Caco-2 (cell line): ENCODE results near the gene SEMA4A. TPM values are rescaled to one million over a fixed set of nuclear protein-coding genes. Genes with fewer than 3 reads are reported as not detected.

ENCODE experiments used
- BruUV-seq: library from RNA; stranded (reverse); fragments of 400-500 nt; replicated peaks from 2 replicates; lab custom pipeline; 2021; lab: Mats Ljungman, UMichigan
- CTCF ChIA-PET: fragments of 300-600 bp; sonication (Branson Sonifier 250); formaldehyde crosslinking; loops from one replicate; lab custom pipeline; 2022; ENCODE audit warnings: antibody characterized with exemption; lab: Charles Lee
- POLR2A ChIA-PET: fragments of 300-600 bp; sonication (Branson Sonifier 250); formaldehyde crosslinking; loops from one replicate; lab custom pipeline; 2022; ENCODE audit warnings: antibody characterized with exemption; lab: Charles Lee
- DNase-seq, 2 experiments: peaks; one replicate each; pipeline versions ENCODE4 v3.0.0 to v3.0.0-alpha.2; 2020 to 2022
- H3K27me3 ChIP-seq: replicated peaks from 2 replicates; pipeline ENCODE4 v1.6.0; 2011; ENCODE audit warnings: low read length; ENCODE audit not compliant: control insufficient read depth, insufficient read depth
- H3K36me3 ChIP-seq: 2 replicates; pipeline ENCODE4 v1.5.1; 2011; ENCODE audit warnings: low read length; ENCODE audit not compliant: control insufficient read depth, insufficient read depth
- H3K4me1 ChIP-seq: fragments of 250-450 bp; sonication (Bioruptor Pico); 2 replicates; pipeline ENCODE4 v1.5.1; 2020; ENCODE audit warnings: mild to moderate bottlenecking
- H3K4me3 ChIP-seq: 2 replicates; pipeline ENCODE4 v1.5.1; 2011; ENCODE audit warnings: low read depth, mild to moderate bottlenecking, control low read depth, low read length
- H3K9me3 ChIP-seq: fragments of 250-450 bp; sonication (Bioruptor Pico); 2 replicates; pipeline ENCODE4 v1.5.1; 2020; ENCODE audit warnings: mild to moderate bottlenecking, moderate library complexity
- H3K27ac Mint-ChIP-seq: one replicate; pipeline ENCODE4 v1.8.0; 2022; ENCODE audit warnings: mixed read lengths; ENCODE audit not compliant: unreplicated experiment
- H3K27me3 Mint-ChIP-seq: one replicate; pipeline ENCODE4 v1.8.0; 2022; ENCODE audit warnings: mixed read lengths; ENCODE audit not compliant: insufficient read depth, unreplicated experiment
- H3K36me3 Mint-ChIP-seq: one replicate; pipeline ENCODE4 v1.8.0; 2022; ENCODE audit warnings: mild to moderate bottlenecking, mixed read lengths; ENCODE audit not compliant: insufficient read depth, unreplicated experiment
- H3K4me1 Mint-ChIP-seq: one replicate; pipeline ENCODE4 v1.8.0; 2022; ENCODE audit warnings: low read depth, mixed read lengths; ENCODE audit not compliant: unreplicated experiment
- H3K4me3 Mint-ChIP-seq: one replicate; pipeline ENCODE4 v1.8.0; 2022; ENCODE audit warnings: mild to moderate bottlenecking, moderate library complexity, mixed read lengths; ENCODE audit not compliant: unreplicated experiment
- H3K9me3 Mint-ChIP-seq: one replicate; pipeline ENCODE4 v1.8.0; 2022; ENCODE audit warnings: mixed read lengths; ENCODE audit not compliant: unreplicated experiment
- CTCF ChIP-seq, 2 experiments: fragments of 200-600 bp in 1 of 2; IDR thresholded peaks; 1 replicate in 1 of 2; 2 replicates in 1 of 2; pipeline versions ENCODE4 v1.5.1 to v1.8.0; 2011 to 2022; ENCODE audit warnings: antibody characterized with exemption in 1 of 2, control low read depth in 1 of 2, inconsistent platforms in 1 of 2, low read depth in 1 of 2, low read length in 1 of 2, mild to moderate bottlenecking in 1 of 2, moderate library complexity in 1 of 2; ENCODE audit not compliant: insufficient read depth in 1 of 2, severe bottlenecking in 1 of 2, unreplicated experiment in 1 of 2
- intact Hi-C: fragments of 100-400 bp; cut with micrococcal nuclease; formaldehyde crosslinking; loops from one replicate; pipeline ENCODE4 v1.10.0; 2022; ENCODE audit not compliant: unreplicated experiment
- total RNA-seq: library from RNA; stranded (reverse); gene quantifications from 2 replicates; pipeline ENCODE4 v1.2.3, GENCODE V29; 2022

SEMA4A gene
- total RNA-seq, 1 experiment from 2014 or later: 0.52 TPM

- ChIA-PET POLR2A (no interaction called here), CTCF (interaction anchor here (0.5 to 1.6 kb wide), 6 partner anchors 9 to 1811 kb away, joined by 3 to 11 read pairs (median 4); no protein-coding TSS in a partner anchor)
- TF ChIP-seq CTCF (IDR thresholded peaks at IDR 0.05; ENCODE audit: insufficient read depth in 1 of 2, low read depth in 1 of 2, low read length in 1 of 2, severe bottlenecking in 1 of 2, unreplicated experiment in 1 of 2): peak in 1 of 2 experiments; percentile 49
- no peaks in the 10 kb centered on the region for H3K27me3 Mint-ChIP-seq
- Histone ChIP-seq H3K27me3 (no peaks in the 10 kb centered on the region), H3K4me3 (no peak overlapping the region), H3K4me1 (no peaks in the 10 kb centered on the region), H3K9me3 (no peaks in the 10 kb centered on the region), H3K36me3 (peaks cover 14% of the 10 kb centered on the region)
- H3K4me3 Mint-ChIP-seq: no peak overlapping the region
- H3K36me3 Mint-ChIP-seq: peaks cover 77% of the 10 kb centered on the region
- BruUV-seq: no TSS peak
- no peak for DNase-seq
- intact Hi-C loops: no loop called here
- no peaks in the 10 kb centered on the region for H3K9me3 Mint-ChIP-seq
- H3K4me1 Mint-ChIP-seq: no peaks in the 10 kb centered on the region
- peak overlapping the region; percentile 69 for H3K27ac Mint-ChIP-seq
Measured at GRCh38 chr1:156136970-156137483, 16.4 kb upstream of the SEMA4A start.

GRCh38 chr1:156138458-156138867, 14.9 kb upstream of the SEMA4A start:
- H3K27me3 Mint-ChIP-seq: no peaks in the 10 kb centered on the region
- no peak overlapping the region for H3K4me3 Mint-ChIP-seq
- POLR2A ChIA-PET: no interaction called here
- Histone ChIP-seq H3K27me3 (no peaks in the 10 kb centered on the region), H3K4me1 (no peaks in the 10 kb centered on the region), H3K36me3 (peaks cover 14% of the 10 kb centered on the region), H3K9me3 (no peaks in the 10 kb centered on the region), H3K4me3 (no peak overlapping the region)
- no TSS peak for BruUV-seq
- peaks cover 71% of the 10 kb centered on the region for H3K36me3 Mint-ChIP-seq
- CTCF ChIA-PET: no interaction called here
- H3K4me1 Mint-ChIP-seq: no peaks in the 10 kb centered on the region
- no peak overlapping the region for H3K27ac Mint-ChIP-seq
- intact Hi-C loops: no loop called here
- TF ChIP-seq CTCF (IDR thresholded peaks at IDR 0.05; ENCODE audit: insufficient read depth in 1 of 2, low read depth in 1 of 2, low read length in 1 of 2, severe bottlenecking in 1 of 2, unreplicated experiment in 1 of 2): no peak
- no peaks in the 10 kb centered on the region for H3K9me3 Mint-ChIP-seq
- DNase-seq: no peak

GRCh38 chr1:156140879-156141707, 12.3 kb upstream of the SEMA4A start:
- Mint-ChIP-seq H3K27me3 (no peaks in the 10 kb centered on the region), H3K36me3 (peaks cover 61% of the 10 kb centered on the region), H3K9me3 (no peaks in the 10 kb centered on the region), H3K4me3 (no peak overlapping the region), H3K4me1 (peaks cover 12% of the 10 kb centered on the region), H3K27ac (no peak overlapping the region)
- ChIA-PET POLR2A (interaction anchor here (1.0 kb wide), 2 partner anchors 72 to 84 kb away, joined by 3 read pairs; partner anchors contain the start of gene PMF1), CTCF (interaction anchor here (0.6 to 4.0 kb wide), 7 partner anchors 72 to 119 kb away, joined by 3 to 55 read pairs (median 6); partner anchors contain the start of gene PMF1)
- peaks cover 10% of the 10 kb centered on the region for H3K36me3 ChIP-seq
- no TSS peak for BruUV-seq
- intact Hi-C loops: loop anchor here (1.0 kb wide), 1 partner anchor 84 kb away; no protein-coding TSS in a partner anchor
- peaks cover under 1% of the 10 kb centered on the region; the same call in 1 of the 2 replicates for H3K4me1 ChIP-seq
- no peaks in the 10 kb centered on the region for H3K9me3 ChIP-seq
- peak in 1 of 2 experiments; percentile 74 for DNase-seq
- no peak overlapping the region for H3K4me3 ChIP-seq
- no peaks in the 10 kb centered on the region for H3K27me3 ChIP-seq
- TF ChIP-seq CTCF (IDR thresholded peaks at IDR 0.05; ENCODE audit: insufficient read depth in 1 of 2, low read depth in 1 of 2, low read length in 1 of 2, severe bottlenecking in 1 of 2, unreplicated experiment in 1 of 2): peak; percentile 72 to 87
